HepG2 (cell line): ENCODE data around the gene ONECUT2. TPM values are rescaled to one million over a fixed set of nuclear protein-coding genes. Genes with fewer than 3 reads are reported as not detected.

Experiments
- ATAC-seq: fragments of 200-7000 bp; cut with Tn5 transposase; 3 replicates; pipeline ENCODE4 v1.9.1; 2020; ENCODE audit warnings: mild to moderate bottlenecking, moderate library complexity
- BruUV-seq: library from RNA; stranded (reverse); fragments of 400-500 nt; replicated peaks from 2 replicates; lab custom pipeline; 2021; lab: Mats Ljungman, UMichigan
- CTCF ChIA-PET: fragments of 300-600 bp; formaldehyde crosslinking; extraction: SDS; loops from one replicate; lab custom pipeline; 2021; ENCODE audit warnings: low total read pairs, inconsistent platforms, low intra/inter-chr PET ratio; lab: Yijun Ruan, JAX
- POLR2A ChIA-PET: fragments of 350-600 bp; sonication (Branson Sonifier 250); formaldehyde crosslinking; loops from one replicate; lab custom pipeline; 2020; ENCODE audit warnings: antibody characterized with exemption, inconsistent platforms; lab: Yijun Ruan, JAX
- DNase-seq: peaks from one replicate; pipeline ENCODE4 v3.0.0-alpha.2; 2015; ENCODE audit warnings: low spot score
- FAIRE-seq: peaks from 3 replicates; lab custom pipeline; 2011; peaks lifted over from hg19 to GRCh38; lab: Jason Lieb, UNC
- H2AFZ ChIP-seq: one replicate; pipeline ENCODE4 v1.6.1; 2011; ENCODE audit warnings: low read length, inconsistent platforms
- H3K27ac ChIP-seq: fragments of 300-600 bp; 3 replicates; pipeline ENCODE4 v1.8.0; 2011; ENCODE audit warnings: mixed run types, mild to moderate bottlenecking, mixed read lengths, low read length, inconsistent platforms; ENCODE audit not compliant: insufficient read depth; ENCODE audit errors: extremely low read length
- H3K27me3 ChIP-seq, 2 experiments: fragments of 200-600 bp in 1 of 2; 2 replicates in 1 of 2; 3 replicates in 1 of 2; pipeline versions ENCODE4 v1.6.0 to v1.8.0; 2011; ENCODE audit warnings: low read length in 2 of 2, mild to moderate bottlenecking in 2 of 2, moderate library complexity in 2 of 2, inconsistent platforms in 1 of 2; ENCODE audit not compliant: insufficient read depth in 2 of 2, control insufficient read depth in 1 of 2
- H3K36me3 ChIP-seq, 2 experiments: fragments of 200-600 bp in 1 of 2; replicated peaks in 1 of 2; 2 replicates in 1 of 2; 3 replicates in 1 of 2; pipeline versions ENCODE4 v1.5.1 to v1.8.0; 2011; ENCODE audit warnings: low read length in 2 of 2, inconsistent platforms in 1 of 2; ENCODE audit not compliant: insufficient read depth in 2 of 2, control insufficient read depth in 1 of 2
- H3K4me1 ChIP-seq: 2 replicates; pipeline ENCODE4 v1.5.1; 2012; ENCODE audit warnings: low read length, inconsistent platforms; ENCODE audit not compliant: insufficient read depth
- H3K4me2 ChIP-seq: 2 replicates; pipeline ENCODE4 v1.6.0; 2011; ENCODE audit warnings: low read depth, low read length, inconsistent platforms
- H3K4me3 ChIP-seq, 3 experiments: fragments of 200-600 bp in 1 of 3; sonication (generic), shearing (Covaris generic) in 1 of 3; replicated peaks in 1 of 3; 2 replicates each; pipeline ENCODE4 v1.5.1; 2011 to 2016; ENCODE audit warnings: low read length in 3 of 3, inconsistent platforms in 2 of 3, low read depth in 2 of 3, mild to moderate bottlenecking in 2 of 3, control low read depth in 1 of 3, mixed read lengths in 1 of 3; ENCODE audit not compliant: insufficient read depth in 1 of 3
- H3K79me2 ChIP-seq: one replicate; pipeline ENCODE4 v1.6.1; 2011; ENCODE audit warnings: low read length, inconsistent platforms; ENCODE audit not compliant: insufficient read depth
- H3K9ac ChIP-seq: 2 replicates; pipeline ENCODE4 v1.6.0; 2011; ENCODE audit warnings: mild to moderate bottlenecking, low read depth, low read length, inconsistent platforms; ENCODE audit not compliant: insufficient read depth
- H3K9me3 ChIP-seq: 2 replicates; pipeline ENCODE4 v1.5.1; 2012; ENCODE audit warnings: mild to moderate bottlenecking, low read length
- H4K20me1 ChIP-seq: 2 replicates; pipeline ENCODE4 v1.6.0; 2011; ENCODE audit warnings: inconsistent platforms, mild to moderate bottlenecking, low read length, moderate library complexity; ENCODE audit not compliant: insufficient read depth
- GRHL1 ChIP-seq: sonication (generic); formaldehyde crosslinking; conservative IDR thresholded peaks from 2 replicates; pipeline ENCODE4 v1.8.0; 2022; ENCODE audit warnings: missing genetic modification reagents
- HES4 ChIP-seq: sonication (generic); formaldehyde crosslinking; IDR thresholded peaks from 2 replicates; pipeline ENCODE4 v1.9.0; 2021; ENCODE audit warnings: mild to moderate bottlenecking, missing genetic modification reagents, borderline replicate concordance
- IKZF5 ChIP-seq: IDR thresholded peaks from 2 replicates; pipeline ENCODE4 v1.6.1; 2018; ENCODE audit warnings: missing genetic modification reagents, mild to moderate bottlenecking, missing compliant biosample characterization
- KLF11 ChIP-seq: IDR thresholded peaks from 2 replicates; pipeline ENCODE4 v1.6.1; 2016; ENCODE audit warnings: missing compliant biosample characterization
- RELA ChIP-seq: sonication (generic); formaldehyde crosslinking; IDR thresholded peaks from 2 replicates; pipeline ENCODE4 v1.4.0; 2020; ENCODE audit warnings: missing genetic modification reagents
- SALL1 ChIP-seq: sonication (generic); formaldehyde crosslinking; IDR thresholded peaks from 2 replicates; pipeline ENCODE4 v1.8.0; 2022; ENCODE audit warnings: mild to moderate bottlenecking, missing genetic modification reagents
- SIN3B ChIP-seq: fragments of 150-350 bp; IDR thresholded peaks from 2 replicates; pipeline ENCODE4 v1.6.1; 2014; ENCODE audit warnings: low read length
- SKI ChIP-seq: fragments of 450-650 bp; IDR thresholded peaks from one replicate; pipeline ENCODE4 v1.6.1; 2018; ENCODE audit warnings: mild to moderate bottlenecking; ENCODE audit not compliant: partially characterized antibody
- SP140L ChIP-seq: sonication (generic); formaldehyde crosslinking; IDR thresholded peaks from 2 replicates; pipeline ENCODE4 v1.4.0; 2020; ENCODE audit warnings: missing genetic modification reagents, borderline replicate concordance
- SPEN ChIP-seq: sonication (generic); formaldehyde crosslinking; IDR thresholded peaks from 2 replicates; pipeline ENCODE4 v1.5.1; 2020; ENCODE audit warnings: low read depth, mild to moderate bottlenecking, missing genetic modification reagents
- ZBTB10 ChIP-seq: sonication (generic); formaldehyde crosslinking; IDR thresholded peaks from 2 replicates; pipeline ENCODE4 v1.4.0; 2020; ENCODE audit warnings: missing genetic modification reagents, borderline replicate concordance
- ZFP82 ChIP-seq: sonication (generic); formaldehyde crosslinking; IDR thresholded peaks from 2 replicates; pipeline ENCODE4 v1.5.1; 2020; ENCODE audit warnings: mild to moderate bottlenecking, missing genetic modification reagents, borderline replicate concordance
- ZNF160 ChIP-seq: sonication (generic); formaldehyde crosslinking; IDR thresholded peaks from 2 replicates; pipeline ENCODE4 v1.8.0; 2022; ENCODE audit warnings: mild to moderate bottlenecking, inconsistent platforms, missing genetic modification reagents
- ZNF614 ChIP-seq: IDR thresholded peaks from 2 replicates; pipeline ENCODE4 v1.6.1; 2018; ENCODE audit warnings: missing biosample characterization, missing genetic modification reagents, inconsistent platforms, borderline replicate concordance
- ZNF777 ChIP-seq: sonication (generic); formaldehyde crosslinking; IDR thresholded peaks from 2 replicates; pipeline ENCODE4 v1.4.0; 2020; ENCODE audit warnings: missing genetic modification reagents
- WGBS: methylation state at CpG from one replicate; pipeline ENCODE4 v1.1.6; 2017; ENCODE audit warnings: low lambda C conversion rate; 5-methylcytosine and 5-hydroxymethylcytosine counted together
- in situ Hi-C: cut with HindIII; loops from 2 replicates; pipeline ENCODE4 v1.10.0; 2017; ENCODE audit warnings: low pct_unique_long_range_greater_than_20kb; ENCODE audit not compliant: extremely low pct_ligation_motif_present
- intact Hi-C: fragments of 100-400 bp; cut with micrococcal nuclease; formaldehyde crosslinking; loops from one replicate; pipeline ENCODE4 v1.10.0; 2022; ENCODE audit not compliant: unreplicated experiment
- polyA plus RNA-seq, 8 experiments: library from polyadenylated mRNA; depleted of rRNA in 3 of 8; stranded (reverse) in 7 of 8; unstranded in 1 of 8; fragments of >200 nt; fragmentation: Illumina TruSeq in 4 of 8; extraction: Trizol in 4 of 8; gene quantifications; 2 replicates each; pipeline versions ENCODE4 v1.2.1 to v1.2.3, GENCODE V29; 2011 to 2016; ENCODE audit warnings: low read depth in 4 of 8, missing spikeins in 1 of 8, mixed read lengths in 1 of 8; ENCODE audit not compliant: insufficient read depth in 1 of 8
- total RNA-seq, 5 experiments: library from RNA; depleted of rRNA; stranded (reverse); fragments of >200 nt; fragmentation: Illumina TruSeq; extraction: Trizol; gene quantifications; 2 replicates each; pipeline ENCODE4 v1.2.3, GENCODE V29; 2016; ENCODE audit warnings: low read depth in 1 of 5
- TF ChIP-seq, protein P1 (sequence below): sonication (generic); formaldehyde crosslinking; IDR thresholded peaks from 2 replicates; pipeline ENCODE4 v1.4.0; 2020; ENCODE audit warnings: missing genetic modification reagents
- TF ChIP-seq, protein P2 (sequence below): sonication (generic); formaldehyde crosslinking; IDR thresholded peaks from 2 replicates; pipeline ENCODE4 v1.8.0; 2022; ENCODE audit warnings: missing genetic modification reagents, mild to moderate bottlenecking, moderate library complexity, borderline replicate concordance

The ONECUT2 gene
- total and polyA plus RNA-seq, 2 of the 13 experiments (the other 11 are each of a cell fraction or from before 2014, with no cell fraction given): 3.0 to 3.2 TPM

- 94% methylated on average over 4 of the region's 4 CpGs for WGBS
- Histone ChIP-seq H3K36me3 (no peaks in the 10 kb centered on the region), H2AFZ (no peak overlapping the region), H3K9me3 (no peaks in the 10 kb centered on the region), H3K4me2 (no peak overlapping the region), H3K4me3 (no peak overlapping the region), H3K27me3 (no peaks in the 10 kb centered on the region), H3K27ac (no peak overlapping the region), H3K4me1 (peaks cover 42% of the 10 kb centered on the region), H3K79me2 (no peaks in the 10 kb centered on the region), H4K20me1 (no peaks in the 10 kb centered on the region), H3K9ac (no peak overlapping the region)
- intact Hi-C loops (no loop called here), in situ Hi-C loops (no loop called here)
- DNase-seq (no peak), ATAC-seq (no peak), FAIRE-seq (no peak)
- BruUV-seq: no TSS peak
- POLR2A ChIA-PET: no interaction called here
- CTCF ChIA-PET: no interaction called here
- TF ChIP-seq KLF11 (CRISPR knock-in tag) (no peak), ZNF614 (CRISPR knock-in tag) (no peak), GRHL1 (CRISPR knock-in tag) (no peak), SP140L (CRISPR knock-in tag) (no peak), IKZF5 (CRISPR knock-in tag) (no peak), RELA (no peak), SALL1 (CRISPR knock-in tag) (no peak), ZNF777 (CRISPR knock-in tag) (no peak), HES4 (CRISPR knock-in tag) (no peak), ZFP82 (CRISPR knock-in tag) (no peak), ZBTB10 (CRISPR knock-in tag) (no peak), ZNF160 (CRISPR knock-in tag) (no peak), SPEN (CRISPR knock-in tag) (no peak), SIN3B (no peak), SKI (no peak)
- TF ChIP-seq, protein P1, sequence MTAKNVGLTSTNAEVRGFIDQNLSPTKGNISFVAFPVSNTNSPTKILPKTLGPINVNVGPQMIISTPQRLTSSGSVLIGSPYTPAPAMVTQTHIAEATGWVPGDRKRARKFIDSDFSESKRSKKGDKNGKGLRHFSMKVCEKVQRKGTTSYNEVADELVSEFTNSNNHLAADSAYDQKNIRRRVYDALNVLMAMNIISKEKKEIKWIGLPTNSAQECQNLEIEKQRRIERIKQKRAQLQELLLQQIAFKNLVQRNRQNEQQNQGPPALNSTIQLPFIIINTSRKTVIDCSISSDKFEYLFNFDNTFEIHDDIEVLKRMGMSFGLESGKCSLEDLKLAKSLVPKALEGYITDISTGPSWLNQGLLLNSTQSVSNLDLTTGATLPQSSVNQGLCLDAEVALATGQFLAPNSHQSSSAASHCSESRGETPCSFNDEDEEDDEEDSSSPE (CRISPR knock-in tag): no peak
- TF ChIP-seq, protein P2, sequence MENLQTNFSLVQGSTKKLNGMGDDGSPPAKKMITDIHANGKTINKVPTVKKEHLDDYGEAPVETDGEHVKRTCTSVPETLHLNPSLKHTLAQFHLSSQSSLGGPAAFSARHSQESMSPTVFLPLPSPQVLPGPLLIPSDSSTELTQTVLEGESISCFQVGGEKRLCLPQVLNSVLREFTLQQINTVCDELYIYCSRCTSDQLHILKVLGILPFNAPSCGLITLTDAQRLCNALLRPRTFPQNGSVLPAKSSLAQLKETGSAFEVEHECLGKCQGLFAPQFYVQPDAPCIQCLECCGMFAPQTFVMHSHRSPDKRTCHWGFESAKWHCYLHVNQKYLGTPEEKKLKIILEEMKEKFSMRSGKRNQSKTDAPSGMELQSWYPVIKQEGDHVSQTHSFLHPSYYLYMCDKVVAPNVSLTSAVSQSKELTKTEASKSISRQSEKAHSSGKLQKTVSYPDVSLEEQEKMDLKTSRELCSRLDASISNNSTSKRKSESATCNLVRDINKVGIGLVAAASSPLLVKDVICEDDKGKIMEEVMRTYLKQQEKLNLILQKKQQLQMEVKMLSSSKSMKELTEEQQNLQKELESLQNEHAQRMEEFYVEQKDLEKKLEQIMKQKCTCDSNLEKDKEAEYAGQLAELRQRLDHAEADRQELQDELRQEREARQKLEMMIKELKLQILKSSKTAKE (CRISPR knock-in tag): no peak
These were observed 9.0 kb upstream of the ONECUT2 start for GRCh38 chr18:57426187-57426586.
